GM12873 (cell line): ENCODE data around the gene LSG1.

Source experiments
- CTCF ChIP-seq: IDR thresholded peaks from 2 replicates; pipeline ENCODE4 v1.5.1; 2012; ENCODE audit warnings: low read depth, mild to moderate bottlenecking, moderate library complexity, low read length, control low read depth; ENCODE audit not compliant: insufficient read depth; ENCODE audit errors: missing control alignments

Gene LSG1

GRCh38 chr3:194713299-194714136, 41.5 kb upstream of the LSG1 start:
- no peak for TF ChIP-seq CTCF

- no peak for TF ChIP-seq CTCF
Observed at GRCh38 chr3:194711913-194712312, 39.9 kb upstream of the LSG1 start.

- TF ChIP-seq CTCF = no peak
Observed at GRCh38 chr3:194711286-194711685, 39.3 kb upstream of the LSG1 start.

GRCh38 chr3:194707147-194707540, 35.2 kb upstream of the LSG1 start:
- TF ChIP-seq CTCF = no peak

GRCh38 chr3:194705761-194706160, 33.8 kb upstream of the LSG1 start:
- TF ChIP-seq CTCF = no peak

GRCh38 chr3:194705227-194705626, 33.2 kb upstream of the LSG1 start:
- TF ChIP-seq CTCF = no peak

- TF ChIP-seq CTCF = no peak
Observed at GRCh38 chr3:194702545-194702944, 30.6 kb upstream of the LSG1 start.
